Eye (tissue), 1 donor: Measurements from ENCODE around the gene CHD9.
"Not testable (repeated sequence)": the region's sequence is repeated elsewhere in the genome, so short reads cannot be mapped to it uniquely, and the experiment has no call there.

Source experiments
- DNase-seq: peaks from one replicate; pipeline ENCODE4 v3.0.0-alpha.2; 2015

CHD9 gene

DNA sequence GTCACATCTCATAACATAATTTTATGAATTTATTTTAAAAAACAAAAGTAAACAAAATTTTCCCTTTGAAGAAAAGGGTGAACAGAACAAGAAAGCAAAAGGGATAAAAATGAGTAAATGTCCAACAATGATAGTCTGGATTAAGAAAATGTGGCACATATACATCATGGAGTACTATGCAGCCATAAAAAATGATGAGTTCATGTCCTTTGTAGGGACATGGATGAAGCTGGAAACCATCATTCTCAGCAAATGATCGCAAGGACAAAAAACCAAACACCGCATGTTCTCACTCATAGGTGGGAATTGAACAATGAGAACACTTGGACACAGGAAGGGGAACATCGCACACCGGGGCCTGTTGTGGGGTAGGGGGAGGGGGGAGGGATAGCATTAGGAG is 3.5 kb upstream of the CHD9 start:
- not testable (repeated sequence) for DNase-seq

- DNase-seq: no peak
Observed at GRCh38 chr16:53052519-53053501, 2.0 kb upstream of the CHD9 start, which contains the start of gene CHD9NB. TSS of gene CHD9NB (minus strand) at chr16:53052897. CDS start at chr16:53044158, 8,739 bp downstream.

- no peak for DNase-seq
Observed at GRCh38 chr16:53053967-53054669, 673 bp upstream of the CHD9 start.

DNA sequence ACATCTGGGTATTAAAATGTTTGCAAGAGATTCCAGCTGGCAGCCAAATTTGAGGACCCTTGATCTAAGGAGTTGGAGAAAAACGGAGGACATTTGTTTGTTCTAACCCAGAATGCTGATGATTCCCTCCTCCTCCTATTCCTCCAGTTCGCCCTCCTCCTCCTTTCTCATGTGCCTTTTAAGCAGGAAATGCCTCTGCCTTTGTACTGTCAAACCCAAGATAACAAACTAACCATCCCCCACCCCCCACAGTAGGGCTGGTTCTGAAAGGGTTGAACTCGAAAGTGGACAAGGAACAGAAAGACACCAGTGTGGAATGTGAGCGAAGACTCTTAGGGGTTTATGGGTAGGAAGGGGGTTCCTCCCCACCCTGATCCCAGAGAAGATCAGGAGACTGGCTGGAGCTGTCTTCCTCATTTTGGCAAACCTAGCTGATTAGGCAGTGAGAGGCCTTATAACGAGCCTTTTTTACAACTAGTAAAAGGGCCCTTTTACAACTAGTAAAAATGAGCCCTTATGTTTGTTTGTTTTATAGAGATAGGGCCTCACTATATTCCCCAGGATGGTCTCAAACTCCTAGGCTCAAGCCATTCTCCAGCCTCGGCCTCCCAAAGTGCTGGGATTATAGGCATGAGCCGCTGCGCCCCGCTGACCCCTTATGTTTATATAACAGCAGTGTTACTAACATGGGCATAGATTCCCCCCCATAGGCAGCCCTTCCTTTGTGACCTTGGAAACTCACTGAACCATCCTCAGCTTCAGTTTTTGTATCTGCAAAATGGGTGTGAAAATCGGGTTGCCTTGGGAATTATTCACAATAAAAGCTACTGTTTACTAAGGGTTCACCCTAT is 975 bp downstream of the CHD9 start:
- DNase-seq: peak; percentile 75

DNA sequence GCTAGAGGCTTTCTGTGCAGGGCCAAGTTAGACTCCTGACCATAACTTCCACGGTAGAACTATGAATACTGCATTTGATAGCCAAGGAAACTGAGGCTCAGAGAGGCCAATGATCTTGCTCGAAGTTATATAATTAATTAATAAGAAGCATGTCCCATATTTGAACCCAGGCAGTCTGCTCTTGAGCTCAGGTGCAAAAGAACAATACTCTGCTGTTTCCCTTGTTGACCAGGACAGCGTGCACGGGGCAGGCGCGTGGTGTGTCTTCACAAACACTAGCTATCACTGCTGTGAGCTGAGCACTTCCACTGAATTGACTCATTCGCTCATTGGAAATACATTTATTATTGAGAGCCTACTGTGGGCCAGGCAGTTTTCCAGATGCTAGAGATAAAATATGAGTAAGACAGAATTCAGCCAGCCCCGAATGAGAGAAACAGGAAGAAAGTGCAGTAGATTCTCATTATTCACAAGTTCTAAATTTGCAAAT is 1.6 kb downstream of the CHD9 start:
- DNase-seq: no peak

- DNase-seq: no peak
Observed at GRCh38 chr16:53057658-53058057, 2.9 kb downstream of the CHD9 start.

DNA sequence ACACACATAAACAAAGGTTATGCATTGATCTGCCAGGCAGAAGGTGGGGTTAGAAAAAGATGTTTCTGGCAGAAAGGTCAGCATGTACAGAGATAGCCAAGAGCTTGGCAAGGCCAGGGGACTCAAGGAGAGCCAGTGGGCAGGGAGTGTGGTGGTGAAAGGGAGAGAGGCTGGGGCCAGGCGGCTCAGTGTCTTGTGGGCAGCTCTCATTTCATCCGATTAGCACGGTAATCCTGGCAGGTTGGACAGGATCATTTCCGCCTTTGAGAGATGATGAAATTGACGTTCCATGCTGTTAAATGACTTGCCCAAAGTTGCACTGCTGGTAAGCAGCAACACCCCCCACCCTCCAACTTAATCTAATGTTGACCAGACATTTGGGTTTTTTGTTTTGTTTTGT is 3.6 kb downstream of the CHD9 start:
- no peak for DNase-seq

- DNase-seq: no peak
Observed at GRCh38 chr16:53058882-53059281, 4.1 kb downstream of the CHD9 start.

DNA sequence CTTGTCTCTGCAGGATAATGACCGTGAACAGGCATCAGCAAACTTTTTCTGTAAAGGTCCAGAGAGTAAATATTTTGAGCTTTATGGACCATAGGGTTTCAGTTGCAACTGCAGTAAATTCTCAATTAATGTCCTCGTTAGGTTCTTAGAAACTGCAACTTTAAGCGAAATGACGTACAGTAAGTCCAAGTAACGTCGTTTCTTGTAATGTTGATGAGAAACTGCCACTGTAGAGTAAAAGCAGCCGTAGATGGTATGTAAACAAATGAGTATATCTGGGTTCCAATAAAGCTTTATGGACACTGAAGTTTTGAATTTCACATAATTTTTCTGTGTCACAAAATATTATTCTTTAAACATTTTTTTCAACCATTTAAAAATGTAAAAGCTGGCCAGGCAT is 4.9 kb downstream of the CHD9 start:
- DNase-seq: no peak

DNA sequence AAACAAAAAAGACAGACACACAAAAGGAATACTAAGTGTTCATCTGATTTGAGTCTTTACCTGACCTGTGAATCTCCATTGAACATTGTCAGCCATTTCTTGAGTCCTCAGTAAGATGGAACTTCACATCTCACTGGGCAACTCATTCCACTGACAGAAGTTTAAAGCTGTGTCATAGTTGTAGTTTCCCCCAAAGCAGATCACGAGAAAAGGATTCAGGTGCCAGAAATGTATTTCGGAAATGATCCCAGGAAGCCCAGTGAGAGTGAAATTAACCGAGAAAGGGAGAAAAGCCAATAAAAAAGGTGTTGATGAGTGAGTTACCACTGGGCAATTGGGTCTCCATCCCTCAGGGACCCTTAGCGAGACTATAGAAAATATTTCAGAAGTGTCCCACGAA is 6.5 kb downstream of the CHD9 start:
- no peak for DNase-seq

DNA sequence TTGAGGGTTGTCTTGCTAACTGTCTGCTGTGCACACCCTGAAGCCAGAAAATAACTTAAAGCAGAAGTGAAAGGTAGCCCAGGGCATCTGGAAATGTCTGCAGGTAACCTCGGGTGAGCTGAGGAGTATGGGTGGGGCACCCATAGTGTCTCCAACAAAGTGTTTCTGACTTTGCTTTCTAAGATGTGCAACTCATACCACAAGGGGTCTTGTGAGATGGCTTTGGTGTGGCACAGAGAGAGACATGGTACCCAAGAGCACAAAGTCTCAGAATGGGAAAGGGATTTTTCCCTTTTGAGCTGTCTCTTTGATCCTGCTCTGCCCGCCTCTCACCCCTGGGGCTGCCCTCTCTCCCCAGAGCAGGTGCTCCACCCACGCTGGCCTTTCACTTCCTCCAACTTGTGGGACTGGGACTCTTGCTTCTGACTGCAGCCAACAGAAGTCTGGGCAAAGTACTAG is 6.9 kb downstream of the CHD9 start:
- DNase-seq: no peak

- no peak for DNase-seq
Observed at GRCh38 chr16:53064081-53064578, 9.3 kb downstream of the CHD9 start.

- DNase-seq: no peak
Observed at GRCh38 chr16:53065461-53066061, 10.8 kb downstream of the CHD9 start.

DNA sequence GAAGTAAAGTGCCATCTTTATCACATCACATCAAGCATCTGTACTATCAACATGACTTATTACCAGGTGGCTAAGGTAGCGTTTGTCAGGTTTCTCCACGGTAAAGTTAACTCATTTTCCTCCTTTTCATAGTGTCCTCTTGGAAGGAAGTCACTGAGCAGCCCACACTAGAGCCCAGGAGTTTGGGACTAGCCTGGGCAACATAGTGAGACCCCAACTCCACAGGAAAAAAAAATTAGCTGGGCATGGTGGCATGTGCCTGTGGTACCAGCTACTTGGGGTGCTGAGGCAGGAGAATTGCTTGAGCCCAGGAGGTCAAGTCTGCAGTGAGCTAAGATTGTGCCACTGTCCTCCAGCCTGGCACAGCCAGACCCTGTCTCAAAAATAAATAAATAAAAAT is 12.9 kb downstream of the CHD9 start:
- DNase-seq: no peak

- DNase-seq: no peak
Observed at GRCh38 chr16:53068423-53068833, 13.6 kb downstream of the CHD9 start.

- DNase-seq: no peak
Observed at GRCh38 chr16:53069772-53070171, 15.0 kb downstream of the CHD9 start.

GRCh38 chr16:53071748-53072301 is 17.0 kb downstream of the CHD9 start:
- DNase-seq: peak; percentile 90

DNA sequence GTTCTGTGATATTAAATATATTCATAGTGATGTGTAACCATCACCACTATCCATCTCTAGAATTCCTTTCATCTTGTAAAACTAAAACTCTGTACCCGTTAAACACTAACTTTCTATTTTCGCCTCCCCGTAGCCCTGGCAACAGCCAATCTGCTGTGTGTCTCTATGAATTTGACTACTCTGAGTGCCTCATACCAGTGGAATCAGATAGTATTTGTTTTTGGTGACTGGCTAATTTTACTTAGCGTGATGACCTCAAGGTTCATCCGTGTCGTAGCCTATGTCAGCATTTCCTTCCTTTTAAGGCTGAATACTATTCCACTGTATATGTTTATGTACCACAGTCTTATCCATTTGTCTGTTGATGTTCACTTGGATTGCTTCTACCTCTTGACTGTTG is 18.2 kb downstream of the CHD9 start:
- no peak for DNase-seq

- not testable (repeated sequence) for DNase-seq
Observed at GRCh38 chr16:53074296-53074695, 19.5 kb downstream of the CHD9 start.

GRCh38 chr16:53075461-53075860 is 20.7 kb downstream of the CHD9 start:
- not testable (repeated sequence) for DNase-seq

GRCh38 chr16:53078247-53078646 is 23.5 kb downstream of the CHD9 start:
- DNase-seq: no peak
